KMS-11 (cell line): ENCODE data around the gene ARPP19.

Source experiments
- H2AFZ ChIP-seq: fragments of 200-600 bp; sonication (generic); 2 replicates; pipeline ENCODE4 v1.6.1; 2016; ENCODE audit warnings: antibody characterized with exemption, mixed run types, low read depth
- H3K27ac ChIP-seq: fragments of 200-600 bp; sonication (generic); 2 replicates; pipeline ENCODE4 v1.6.1; 2016; ENCODE audit warnings: mild to moderate bottlenecking, mixed run types
- H3K27me3 ChIP-seq: fragments of 200-600 bp; sonication (generic); 2 replicates; pipeline ENCODE4 v1.6.1; 2017; ENCODE audit warnings: mild to moderate bottlenecking, low read depth, mixed run types, moderate library complexity; ENCODE audit not compliant: insufficient read depth
- H3K36me3 ChIP-seq: fragments of 200-600 bp; sonication (generic); 2 replicates; pipeline ENCODE4 v1.6.1; 2017; ENCODE audit warnings: mild to moderate bottlenecking, mixed run types; ENCODE audit not compliant: insufficient read depth
- H3K4me1 ChIP-seq: fragments of 200-600 bp; sonication (generic); 2 replicates; pipeline ENCODE4 v1.6.1; 2016; ENCODE audit warnings: mild to moderate bottlenecking, low read depth, mixed run types; ENCODE audit not compliant: poor library complexity, severe bottlenecking
- H3K4me2 ChIP-seq: fragments of 200-600 bp; sonication (generic); 2 replicates; pipeline ENCODE4 v1.7.0; 2016; ENCODE audit warnings: mild to moderate bottlenecking, mixed run types
- H3K4me3 ChIP-seq: fragments of 200-600 bp; sonication (generic); IDR thresholded peaks from 2 replicates; pipeline ENCODE4 v1.6.1; 2017; ENCODE audit warnings: low read depth, low read length, mixed read lengths; ENCODE audit not compliant: insufficient read depth
- H3K79me2 ChIP-seq: fragments of 200-600 bp; sonication (generic); 2 replicates; pipeline ENCODE4 v1.6.1; 2016; ENCODE audit warnings: low read depth, mixed run types; ENCODE audit not compliant: insufficient read depth
- H3K9ac ChIP-seq: fragments of 200-600 bp; sonication (generic); 2 replicates; pipeline ENCODE4 v1.6.1; 2016; ENCODE audit warnings: mild to moderate bottlenecking, mixed run types
- H4K20me1 ChIP-seq: fragments of 200-600 bp; sonication (generic); 2 replicates; pipeline ENCODE4 v1.6.1; 2016; ENCODE audit warnings: mild to moderate bottlenecking, mixed run types; ENCODE audit not compliant: insufficient read depth
- CTCF ChIP-seq: fragments of 200-600 bp; sonication (generic); conservative IDR thresholded peaks from 2 replicates; pipeline ENCODE4 v1.6.1; 2017; ENCODE audit warnings: low read depth, mild to moderate bottlenecking, antibody characterized with exemption, low read length, moderate library complexity, mixed read lengths

The ARPP19 gene

GRCh38 chr15:52559575-52559974, 9.3 kb downstream of the ARPP19 start:
- Histone ChIP-seq H3K27ac (no peak overlapping the region), H3K4me2 (no peak overlapping the region), H3K79me2 (peaks cover 96% of the 10 kb centered on the region), H3K36me3 (peaks cover 2% of the 10 kb centered on the region; the same call in 1 of the 2 replicates), H3K4me3 (no peak overlapping the region), H3K4me1 (peaks cover 58% of the 10 kb centered on the region), H2AFZ (no peak overlapping the region), H4K20me1 (peaks cover 34% of the 10 kb centered on the region), H3K27me3 (no peaks in the 10 kb centered on the region), H3K9ac (no peak overlapping the region)
- no peak for TF ChIP-seq CTCF

GRCh38 chr15:52559022-52559421, 9.8 kb downstream of the ARPP19 start:
- H3K79me2 ChIP-seq: peaks cover 94% of the 10 kb centered on the region
- H3K27ac ChIP-seq: no peak overlapping the region
- peaks cover 2% of the 10 kb centered on the region; the same call in 1 of the 2 replicates for H3K36me3 ChIP-seq
- no peak overlapping the region for H3K4me2 ChIP-seq
- H2AFZ ChIP-seq: no peak overlapping the region
- H3K27me3 ChIP-seq: no peaks in the 10 kb centered on the region
- no peak for TF ChIP-seq CTCF
- H4K20me1 ChIP-seq: peaks cover 29% of the 10 kb centered on the region
- H3K4me3 ChIP-seq: no peak overlapping the region
- peaks cover 57% of the 10 kb centered on the region for H3K4me1 ChIP-seq
- no peak overlapping the region for H3K9ac ChIP-seq

GRCh38 chr15:52558196-52558595, 10.6 kb downstream of the ARPP19 start:
- Histone ChIP-seq H3K9ac (no peak overlapping the region), H4K20me1 (peaks cover 22% of the 10 kb centered on the region), H3K79me2 (peaks cover 92% of the 10 kb centered on the region), H3K4me1 (peaks cover 57% of the 10 kb centered on the region), H3K27ac (no peak overlapping the region), H3K27me3 (no peaks in the 10 kb centered on the region), H3K4me2 (no peak overlapping the region), H3K36me3 (no peaks in the 10 kb centered on the region; the same call in 1 of the 2 replicates), H3K4me3 (no peak overlapping the region), H2AFZ (no peak overlapping the region)
- no peak for TF ChIP-seq CTCF

- H3K36me3 ChIP-seq: no peaks in the 10 kb centered on the region; the same call in 1 of the 2 replicates
- H3K27ac ChIP-seq: no peak overlapping the region
- no peak overlapping the region for H2AFZ ChIP-seq
- H3K79me2 ChIP-seq: peaks cover 83% of the 10 kb centered on the region
- no peaks in the 10 kb centered on the region for H3K27me3 ChIP-seq
- peaks cover 59% of the 10 kb centered on the region for H3K4me1 ChIP-seq
- no peak overlapping the region for H3K9ac ChIP-seq
- peaks cover 22% of the 10 kb centered on the region for H4K20me1 ChIP-seq
- no peak overlapping the region for H3K4me2 ChIP-seq
- TF ChIP-seq CTCF: no peak
- H3K4me3 ChIP-seq: no peak overlapping the region
Observed at GRCh38 chr15:52557274-52557641, 11.6 kb downstream of the ARPP19 start.
